GM21737 (cell line): ENCODE results near the gene C6orf62.
A peak's percentile ranks its signal among the peaks of the same experiment; 100 is the strongest.
"Not testable (repeated sequence)": the region's sequence is repeated elsewhere in the genome, so short reads cannot be mapped to it uniquely, and the experiment has no call there.

Experiments used
- ATAC-seq: cut with Tn5 transposase; IDR thresholded peaks from one replicate; pipeline ENCODE4 v1.9.1; 2021; ENCODE audit warnings: mild to moderate bottlenecking, moderate library complexity; ENCODE audit not compliant: unreplicated experiment

The C6orf62 gene

GRCh38 chr6:24702720-24703282 lies 16.2 kb downstream of the C6orf62 start:
- no peak for ATAC-seq

GRCh38 chr6:24699521-24700359 lies 19.2 kb downstream of the C6orf62 start:
- ATAC-seq: no peak

GRCh38 chr6:24696097-24696496 lies 22.9 kb downstream of the C6orf62 start:
- no peak for ATAC-seq

- ATAC-seq: peak; percentile 70
Observed at GRCh38 chr6:24695635-24696034, 23.3 kb downstream of the C6orf62 start.

- ATAC-seq: no peak
Observed at GRCh38 chr6:24694198-24694597, 24.8 kb downstream of the C6orf62 start.

GRCh38 chr6:24692848-24693592 lies 25.9 kb downstream of the C6orf62 start:
- no peak for ATAC-seq

GRCh38 chr6:24692415-24692814 lies 26.5 kb downstream of the C6orf62 start:
- ATAC-seq: no peak

GRCh38 chr6:24692003-24692402 lies 27.0 kb downstream of the C6orf62 start:
- no peak for ATAC-seq

GRCh38 chr6:24691550-24691949 lies 27.4 kb downstream of the C6orf62 start:
- ATAC-seq: no peak

GRCh38 chr6:24690593-24690992 lies 28.4 kb downstream of the C6orf62 start:
- no peak for ATAC-seq

- no peak for ATAC-seq
Observed at GRCh38 chr6:24689964-24690363, 29.0 kb downstream of the C6orf62 start.

GRCh38 chr6:24686946-24687345 lies 32.0 kb downstream of the C6orf62 start:
- ATAC-seq: no peak

- ATAC-seq: no peak
Observed at GRCh38 chr6:24686408-24686807, 32.5 kb downstream of the C6orf62 start.

- ATAC-seq: no peak
Observed at GRCh38 chr6:24683297-24684296, 35.4 kb downstream of the C6orf62 start.

GRCh38 chr6:24680582-24680981 lies 38.4 kb downstream of the C6orf62 start:
- ATAC-seq: no peak

GRCh38 chr6:24678792-24679352 lies 40.1 kb downstream of the C6orf62 start:
- ATAC-seq: not testable (repeated sequence)

- no peak for ATAC-seq
Observed at GRCh38 chr6:24673625-24674024, 45.3 kb downstream of the C6orf62 start.

- ATAC-seq: no peak
Observed at GRCh38 chr6:24672620-24673182, 46.3 kb downstream of the C6orf62 start.

GRCh38 chr6:24671077-24671476 lies 47.9 kb downstream of the C6orf62 start:
- ATAC-seq: not testable (repeated sequence)

- ATAC-seq: not testable (repeated sequence)
Observed at GRCh38 chr6:24670492-24670891, 48.5 kb downstream of the C6orf62 start.
